Astrocyte (in vitro differentiated cells and primary cell): ENCODE data around the gene KIRREL3.

Experiments used
- CTCF ChIP-seq: IDR thresholded peaks from 2 replicates; pipeline ENCODE4 v1.5.1; 2011; ENCODE audit warnings: low read depth, mild to moderate bottlenecking, inconsistent platforms, low read length, moderate library complexity; ENCODE audit not compliant: insufficient read depth
- EZH2 ChIP-seq: IDR thresholded peaks from 2 replicates; pipeline ENCODE4 v1.6.1; 2012; ENCODE audit warnings: mild to moderate bottlenecking, low read length, inconsistent platforms; ENCODE audit not compliant: insufficient read depth

DNA sequence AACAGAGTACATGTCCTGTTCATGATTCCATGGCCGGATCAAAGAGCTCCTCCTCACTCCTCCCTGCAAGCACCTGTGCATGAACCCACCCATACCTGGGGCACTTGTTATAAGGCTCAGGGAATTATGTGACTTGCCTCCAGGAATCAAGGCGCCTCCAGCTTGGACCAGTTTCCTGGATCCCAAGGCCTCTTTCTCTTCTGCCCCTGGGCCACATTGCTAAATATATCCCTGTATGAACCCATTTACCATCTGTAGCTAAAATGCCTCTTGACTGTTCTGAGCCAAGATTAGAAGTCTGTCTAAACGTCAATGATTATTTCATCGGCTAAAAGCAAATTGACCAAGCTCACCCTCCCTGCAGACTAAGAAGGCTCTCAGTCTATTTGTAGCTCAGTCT, 135.6 kb downstream of the KIRREL3 start:
- TF ChIP-seq CTCF (no peak), EZH2 (no peak)
